ENCODE data around the gene GDE1.

DNA sequence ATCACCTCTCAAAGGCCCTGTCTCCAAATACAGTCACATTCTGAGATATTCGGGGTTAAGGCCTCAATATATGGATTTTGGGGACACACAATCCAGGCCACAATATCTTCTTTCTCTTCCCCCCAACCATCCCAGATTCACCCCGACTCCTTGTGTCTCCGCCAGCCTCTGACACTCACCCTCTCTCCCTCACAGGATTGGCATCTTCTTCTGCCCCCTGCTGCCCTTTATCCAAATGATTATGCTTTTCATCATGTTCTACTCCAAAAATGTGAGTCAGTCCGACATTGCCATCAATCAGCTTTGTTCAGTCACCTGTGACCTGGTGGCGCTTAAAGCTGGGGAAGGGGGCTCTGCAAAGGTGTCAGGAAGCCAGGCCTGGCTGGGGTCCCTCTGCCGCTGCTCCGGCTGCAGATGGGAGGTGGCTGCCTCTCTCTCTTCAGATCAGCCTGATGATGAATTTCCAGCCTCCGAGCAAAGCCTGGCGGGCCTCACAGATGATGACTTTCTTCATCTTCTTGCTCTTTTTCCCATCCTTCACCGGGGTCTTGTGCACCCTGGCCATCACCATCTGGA, 35.1 kb downstream of the GDE1 start:
- no peak for TF ChIP-seq CTCF (IDR thresholded peaks at IDR 0.05)
- no peak for TF ChIP-seq POLR2A (IDR thresholded peaks at IDR 0.05)

All from lower leg skin (tissue), 3 donors.